GM23338 (cell line): Measurements from ENCODE around the gene GAPVD1. TPM values are rescaled to one million over a fixed set of nuclear protein-coding genes. Genes with fewer than 3 reads are reported as not detected.
A peak's percentile ranks its signal among the peaks of the same experiment; 100 is the strongest.

Experiments
- ATAC-seq: fragments of 200-7000 bp; cut with Tn5 transposase; 3 replicates; pipeline ENCODE4 v1.9.1; 2020
- DNase-seq: peaks from one replicate; pipeline ENCODE4 v3.0.0-alpha.2; 2015; ENCODE audit warnings: low spot score
- H2AFZ ChIP-seq: fragments of 200-600 bp; sonication (generic); 2 replicates; pipeline ENCODE4 v1.8.0; 2016; ENCODE audit warnings: antibody characterized with exemption, mild to moderate bottlenecking, moderate library complexity
- H3F3A ChIP-seq: fragments of 200-600 bp; sonication (generic); replicated peaks from 2 replicates; pipeline ENCODE4 v1.8.0; 2017; ENCODE audit warnings: antibody characterized with exemption, mixed run types, low read depth
- H3K27ac ChIP-seq: fragments of 200-600 bp; sonication (generic); 2 replicates; pipeline ENCODE4 v1.6.1; 2016; ENCODE audit warnings: low read depth
- H3K27me3 ChIP-seq: fragments of 200-600 bp; sonication (generic); 2 replicates; pipeline ENCODE4 v1.8.0; 2016; ENCODE audit warnings: mild to moderate bottlenecking, mixed run types, moderate library complexity; ENCODE audit not compliant: insufficient read depth
- H3K36me3 ChIP-seq: fragments of 200-600 bp; sonication (generic); 2 replicates; pipeline ENCODE4 v1.8.0; 2016; ENCODE audit warnings: mild to moderate bottlenecking; ENCODE audit not compliant: insufficient read depth
- H3K4me1 ChIP-seq: fragments of 200-600 bp; sonication (generic); 2 replicates; pipeline ENCODE4 v1.8.0; 2016; ENCODE audit warnings: mild to moderate bottlenecking, moderate library complexity; ENCODE audit not compliant: insufficient read depth
- H3K4me2 ChIP-seq: fragments of 200-600 bp; sonication (generic); 2 replicates; pipeline ENCODE4 v1.7.1; 2017; ENCODE audit warnings: mixed run types
- H3K4me3 ChIP-seq: fragments of 200-600 bp; sonication (generic); 2 replicates; pipeline ENCODE4 v1.6.1; 2016; ENCODE audit warnings: mixed run types
- H3K79me2 ChIP-seq: fragments of 200-600 bp; sonication (generic); replicated peaks from 2 replicates; pipeline ENCODE4 v1.8.0; 2017; ENCODE audit warnings: mild to moderate bottlenecking; ENCODE audit not compliant: insufficient read depth
- H3K9me2 ChIP-seq: fragments of 200-600 bp; sonication (generic); 2 replicates; pipeline ENCODE4 v1.8.0; 2017; ENCODE audit not compliant: insufficient read depth
- H4K20me1 ChIP-seq: fragments of 200-600 bp; sonication (generic); replicated peaks from 2 replicates; pipeline ENCODE4 v1.8.0; 2017; ENCODE audit warnings: mild to moderate bottlenecking; ENCODE audit not compliant: insufficient read depth
- H3K27ac Mint-ChIP-seq: 2 replicates; pipeline ENCODE4 v1.8.0; 2020; ENCODE audit warnings: inconsistent platforms, mild to moderate bottlenecking, moderate library complexity, mixed read lengths
- H3K27me3 Mint-ChIP-seq: 3 replicates; pipeline ENCODE4 v1.8.0; 2022; ENCODE audit warnings: low read depth, mild to moderate bottlenecking, moderate library complexity, mixed read lengths, inconsistent platforms; ENCODE audit not compliant: insufficient read depth, poor library complexity
- H3K36me3 Mint-ChIP-seq: 3 replicates; pipeline ENCODE4 v1.8.0; 2021; ENCODE audit warnings: low read depth, mild to moderate bottlenecking, inconsistent platforms, moderate library complexity, mixed read lengths
- H3K4me1 Mint-ChIP-seq: 3 replicates; pipeline ENCODE4 v1.8.0; 2020; ENCODE audit warnings: mild to moderate bottlenecking, inconsistent platforms, mixed read lengths
- H3K4me3 Mint-ChIP-seq: 3 replicates; pipeline ENCODE4 v1.8.0; 2021; ENCODE audit warnings: moderate library complexity, mild to moderate bottlenecking, inconsistent platforms, mixed read lengths
- H3K9me3 Mint-ChIP-seq: 3 replicates; pipeline ENCODE4 v1.8.0; 2020; ENCODE audit warnings: moderate library complexity, mild to moderate bottlenecking, inconsistent platforms, mixed read lengths
- EZH2 ChIP-seq: fragments of 200-600 bp; sonication (generic); IDR thresholded peaks from one replicate; pipeline ENCODE4 v1.8.0; 2017; ENCODE audit warnings: antibody characterized with exemption, mild to moderate bottlenecking, low read depth; ENCODE audit not compliant: unreplicated experiment
- JUNB ChIP-seq: IDR thresholded peaks from one replicate; pipeline ENCODE4 v1.6.1; 2016; ENCODE audit warnings: antibody characterized with exemption; ENCODE audit not compliant: unreplicated experiment
- NANOG ChIP-seq: IDR thresholded peaks from 2 replicates; pipeline ENCODE4 v1.6.1; 2016; ENCODE audit warnings: antibody characterized with exemption, borderline replicate concordance
- POLR2AphosphoS5 ChIP-seq: IDR thresholded peaks from 2 replicates; pipeline ENCODE4 v1.6.1; 2016; ENCODE audit warnings: antibody characterized with exemption, low read depth
- STAT1 ChIP-seq: IDR thresholded peaks from one replicate; pipeline ENCODE4 v1.6.1; 2016; ENCODE audit warnings: antibody characterized with exemption; ENCODE audit not compliant: unreplicated experiment
- ZNF114 ChIP-seq: fragments of 250-450 bp; sonication (Bioruptor Pico); IDR thresholded peaks from 2 replicates; pipeline ENCODE4 v1.5.0; 2020; ENCODE audit warnings: mild to moderate bottlenecking, moderate library complexity
- ZNF331 ChIP-seq: fragments of 250-450 bp; sonication (Bioruptor Pico); IDR thresholded peaks from 2 replicates; pipeline ENCODE4 v1.5.0; 2020; ENCODE audit warnings: low read depth, mild to moderate bottlenecking, moderate library complexity
- polyA plus RNA-seq: library from polyadenylated mRNA; unstranded; fragments of >200 nt; fragmentation: Nextera tagmentation; extraction: Ambion mirVana; gene quantifications from 2 replicates; pipeline ENCODE4 v1.2.1, GENCODE V29; 2016
- total RNA-seq: library from RNA; depleted of rRNA; stranded (reverse); fragments of >200 nt; shearing (Covaris generic); gene quantifications from 2 replicates; pipeline ENCODE4 v1.2.3, GENCODE V29; 2014
- TF ChIP-seq, protein P1 (sequence below): IDR thresholded peaks from 2 replicates; pipeline ENCODE4 v1.6.1; 2016; ENCODE audit warnings: antibody characterized with exemption
- TF ChIP-seq, protein P2 (sequence below), 2 experiments: fragments of 200-600 bp in 1 of 2; sonication (generic) in 1 of 2; conservative IDR thresholded peaks; 2 replicates each; pipeline versions ENCODE4 v1.5.1 to v1.6.1; 2016 to 2017; ENCODE audit warnings: antibody characterized with exemption in 2 of 2, low read depth in 2 of 2, mild to moderate bottlenecking in 2 of 2, moderate library complexity in 1 of 2

GAPVD1 gene
- total and polyA plus RNA-seq, 2 experiments from 2014 or later, result 19.2 to 34.6 TPM

- Histone ChIP-seq H3K4me1 (no peaks in the 10 kb centered on the region), H3K36me3 (no peaks in the 10 kb centered on the region), H3F3A (0 out of 2 replicates have a peak, but pooled peaks cover 7% of the 10 kb centered on the region), H2AFZ (peak overlapping the region; percentile 98; the same call in 1 of the 2 replicates), H3K4me3 (no peak overlapping the region), H4K20me1 (no peaks in the 10 kb centered on the region), H3K27ac (no peak overlapping the region), H3K27me3 (peaks cover 10% of the 10 kb centered on the region; the same call in 1 of the 2 replicates), H3K79me2 (no peaks in the 10 kb centered on the region), H3K9me2 (no peaks in the 10 kb centered on the region), H3K4me2 (no peak overlapping the region; the same call in 1 of the 2 replicates)
- Mint-ChIP-seq H3K36me3 (no peaks in the 10 kb centered on the region), H3K4me3 (peak overlapping the region; percentile 63; the same call in 2 of the 3 replicates), H3K9me3 (no peaks in the 10 kb centered on the region; the same call in 2 of the 3 replicates), H3K27ac (no peak overlapping the region), H3K4me1 (peaks cover 12% of the 10 kb centered on the region), H3K27me3 (peaks cover 20% of the 10 kb centered on the region)
- peak; percentile 17 for ATAC-seq
- DNase-seq, result peak; percentile 69
- TF ChIP-seq ZNF114 (CRISPR knock-in tag) (no peak), NANOG (no peak), POLR2AphosphoS5 (no peak), ZNF331 (no peak)
- TF ChIP-seq, protein P1, sequence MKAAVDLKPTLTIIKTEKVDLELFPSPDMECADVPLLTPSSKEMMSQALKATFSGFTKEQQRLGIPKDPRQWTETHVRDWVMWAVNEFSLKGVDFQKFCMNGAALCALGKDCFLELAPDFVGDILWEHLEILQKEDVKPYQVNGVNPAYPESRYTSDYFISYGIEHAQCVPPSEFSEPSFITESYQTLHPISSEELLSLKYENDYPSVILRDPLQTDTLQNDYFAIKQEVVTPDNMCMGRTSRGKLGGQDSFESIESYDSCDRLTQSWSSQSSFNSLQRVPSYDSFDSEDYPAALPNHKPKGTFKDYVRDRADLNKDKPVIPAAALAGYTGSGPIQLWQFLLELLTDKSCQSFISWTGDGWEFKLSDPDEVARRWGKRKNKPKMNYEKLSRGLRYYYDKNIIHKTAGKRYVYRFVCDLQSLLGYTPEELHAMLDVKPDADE, result no peak
Measured at GRCh38 chr9:125409217-125409636, 147.6 kb downstream of the GAPVD1 start.

GRCh38 chr9:125409637-125410521 lies 148.3 kb downstream of the GAPVD1 start:
- no peak overlapping the region for H3K4me3 ChIP-seq
- peaks cover 10% of the 10 kb centered on the region; the same call in 1 of the 2 replicates for H3K27me3 ChIP-seq
- peak; percentile 74 for DNase-seq
- Mint-ChIP-seq H3K4me1 (peaks cover 12% of the 10 kb centered on the region), H3K36me3 (no peaks in the 10 kb centered on the region), H3K27ac (no peak overlapping the region), H3K9me3 (no peaks in the 10 kb centered on the region; the same call in 2 of the 3 replicates), H3K27me3 (peaks cover 19% of the 10 kb centered on the region), H3K4me3 (peak overlapping the region; percentile 10)
- ATAC-seq, result no peak
- H3K9me2 ChIP-seq, result no peaks in the 10 kb centered on the region
- no peaks in the 10 kb centered on the region for H3K36me3 ChIP-seq
- no peaks in the 10 kb centered on the region for H4K20me1 ChIP-seq
- H3K27ac ChIP-seq, result no peak overlapping the region
- no peaks in the 10 kb centered on the region for H3K79me2 ChIP-seq
- H3K4me2 ChIP-seq, result no peak overlapping the region
- TF ChIP-seq STAT1 (no peak), NANOG (no peak), JUNB (no peak), POLR2AphosphoS5 (no peak), ZNF114 (CRISPR knock-in tag) (no peak), ZNF331 (no peak), EZH2 (no peak)
- TF ChIP-seq, protein P2, sequence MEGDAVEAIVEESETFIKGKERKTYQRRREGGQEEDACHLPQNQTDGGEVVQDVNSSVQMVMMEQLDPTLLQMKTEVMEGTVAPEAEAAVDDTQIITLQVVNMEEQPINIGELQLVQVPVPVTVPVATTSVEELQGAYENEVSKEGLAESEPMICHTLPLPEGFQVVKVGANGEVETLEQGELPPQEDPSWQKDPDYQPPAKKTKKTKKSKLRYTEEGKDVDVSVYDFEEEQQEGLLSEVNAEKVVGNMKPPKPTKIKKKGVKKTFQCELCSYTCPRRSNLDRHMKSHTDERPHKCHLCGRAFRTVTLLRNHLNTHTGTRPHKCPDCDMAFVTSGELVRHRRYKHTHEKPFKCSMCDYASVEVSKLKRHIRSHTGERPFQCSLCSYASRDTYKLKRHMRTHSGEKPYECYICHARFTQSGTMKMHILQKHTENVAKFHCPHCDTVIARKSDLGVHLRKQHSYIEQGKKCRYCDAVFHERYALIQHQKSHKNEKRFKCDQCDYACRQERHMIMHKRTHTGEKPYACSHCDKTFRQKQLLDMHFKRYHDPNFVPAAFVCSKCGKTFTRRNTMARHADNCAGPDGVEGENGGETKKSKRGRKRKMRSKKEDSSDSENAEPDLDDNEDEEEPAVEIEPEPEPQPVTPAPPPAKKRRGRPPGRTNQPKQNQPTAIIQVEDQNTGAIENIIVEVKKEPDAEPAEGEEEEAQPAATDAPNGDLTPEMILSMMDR (conservative IDR thresholded peaks at IDR 0.05; ENCODE audit: low read depth in 2 of 2), result no peak
- TF ChIP-seq, protein P1, result no peak
- no peak overlapping the region; the same call in 1 of the 2 replicates for H2AFZ ChIP-seq
- H3F3A ChIP-seq, result 0 out of 2 replicates have a peak, but pooled peaks cover 7% of the 10 kb centered on the region
- H3K4me1 ChIP-seq, result no peaks in the 10 kb centered on the region
